ENCODE results near the gene TJP3. TPM values are rescaled to one million over a fixed set of nuclear protein-coding genes. Genes with fewer than 3 reads are reported as not detected.

Gene TJP3
- total RNA-seq, 2 donors from 2014 or later = 15.7 to 25.9 TPM

- Histone ChIP-seq H3K4me3 (ENCODE audit: low read length) (no peak overlapping the region), H3K27me3 (ENCODE audit: control insufficient read depth, insufficient read depth, low read length, poor library complexity, severe bottlenecking) (no peaks in the 10 kb centered on the region), H3K36me3 (ENCODE audit: control insufficient read depth, insufficient read depth, low read length) (no peaks in the 10 kb centered on the region), H3K4me1 (ENCODE audit: control insufficient read depth, insufficient read depth, low read length) (no peaks in the 10 kb centered on the region), H3K9ac (ENCODE audit: extremely low read depth, low read length, poor library complexity, severe bottlenecking) (no peak overlapping the region), H3K9me3 (ENCODE audit: control insufficient read depth, low read length) (no peaks in the 10 kb centered on the region), H3K27ac (ENCODE audit: low read depth, low read length) (no peak overlapping the region)
- peak; percentile 49 for DNase-seq
- Mint-ChIP-seq H3K36me3 (ENCODE audit: low read depth) (no peaks in the 10 kb centered on the region), H3K9me3 (no peaks in the 10 kb centered on the region), H3K27me3 (ENCODE audit: insufficient read depth) (no peaks in the 10 kb centered on the region), H3K27ac (no peak overlapping the region), H3K4me3 (no peak overlapping the region), H3K4me1 (no peaks in the 10 kb centered on the region)
- 84 to 90% methylated on average over 8 to 24 of the region's 25 CpGs for WGBS, 2 experiments (ENCODE audit: insufficient coverage in 1 of 2, insufficient read length in 1 of 2)
- TF ChIP-seq CTCF (conservative IDR thresholded peaks at IDR 0.05) = no peak
These were observed 66.6 kb downstream of the TJP3 start for GRCh38 chr19:3774621-3775373.

- Histone ChIP-seq H3K27ac (ENCODE audit: low read depth, low read length) (no peak overlapping the region), H3K9ac (ENCODE audit: extremely low read depth, low read length, poor library complexity, severe bottlenecking) (no peak overlapping the region), H3K27me3 (ENCODE audit: control insufficient read depth, insufficient read depth, low read length, poor library complexity, severe bottlenecking) (no peaks in the 10 kb centered on the region), H3K9me3 (ENCODE audit: control insufficient read depth, low read length) (no peaks in the 10 kb centered on the region), H3K4me3 (ENCODE audit: low read length) (no peak overlapping the region), H3K36me3 (ENCODE audit: control insufficient read depth, insufficient read depth, low read length) (no peaks in the 10 kb centered on the region), H3K4me1 (ENCODE audit: control insufficient read depth, insufficient read depth, low read length) (no peaks in the 10 kb centered on the region)
- H3K9me3 Mint-ChIP-seq = no peaks in the 10 kb centered on the region
- no peak for TF ChIP-seq CTCF (conservative IDR thresholded peaks at IDR 0.05)
- H3K27ac Mint-ChIP-seq = no peak overlapping the region
- H3K36me3 Mint-ChIP-seq (ENCODE audit: low read depth) = no peaks in the 10 kb centered on the region
- no peak overlapping the region for H3K4me3 Mint-ChIP-seq
- DNase-seq = no peak
- no peaks in the 10 kb centered on the region for H3K27me3 Mint-ChIP-seq (ENCODE audit: insufficient read depth)
- WGBS, 2 experiments (ENCODE audit: insufficient coverage in 1 of 2, insufficient read length in 1 of 2) = 88% methylated on average over 2 of the region's 2 CpGs; no CpG with 5 or more reads in 1 of the 2 experiments
- no peaks in the 10 kb centered on the region for H3K4me1 Mint-ChIP-seq
These were observed 67.2 kb downstream of the TJP3 start for GRCh38 chr19:3775374-3775711.

- no peak overlapping the region for H3K27ac ChIP-seq (ENCODE audit: low read depth, low read length)
- no peaks in the 10 kb centered on the region for H3K36me3 ChIP-seq (ENCODE audit: control insufficient read depth, insufficient read depth, low read length)
- Mint-ChIP-seq H3K4me1 (no peaks in the 10 kb centered on the region), H3K4me3 (no peak overlapping the region), H3K9me3 (peaks cover 2% of the 10 kb centered on the region), H3K36me3 (ENCODE audit: low read depth) (no peaks in the 10 kb centered on the region), H3K27me3 (ENCODE audit: insufficient read depth) (peaks cover 1% of the 10 kb centered on the region), H3K27ac (no peak overlapping the region)
- H3K9me3 ChIP-seq (ENCODE audit: control insufficient read depth, low read length) = peaks cover 2% of the 10 kb centered on the region
- H3K4me3 ChIP-seq (ENCODE audit: low read length) = no peak overlapping the region
- no peak for TF ChIP-seq CTCF (conservative IDR thresholded peaks at IDR 0.05)
- no peak for DNase-seq
- no peaks in the 10 kb centered on the region for H3K27me3 ChIP-seq (ENCODE audit: control insufficient read depth, insufficient read depth, low read length, poor library complexity, severe bottlenecking)
- H3K9ac ChIP-seq (ENCODE audit: extremely low read depth, low read length, poor library complexity, severe bottlenecking) = no peak overlapping the region
- 92% methylated on average over 5 of the region's 5 CpGs; no CpG with 5 or more reads in 1 of the 2 experiments for WGBS, 2 experiments (ENCODE audit: insufficient coverage in 1 of 2, insufficient read length in 1 of 2)
- no peaks in the 10 kb centered on the region for H3K4me1 ChIP-seq (ENCODE audit: control insufficient read depth, insufficient read depth, low read length)
These were observed 67.6 kb downstream of the TJP3 start for GRCh38 chr19:3775831-3776230.

Measured in endodermal cell (in vitro differentiated cells).